ENCODE data around the gene PRKCA. TPM values are rescaled to one million over a fixed set of nuclear protein-coding genes. Genes with fewer than 3 reads are reported as not detected.
A peak's percentile ranks its signal among the peaks of the same experiment; 100 is the strongest.
"Not testable (repeated sequence)": the region's sequence is repeated elsewhere in the genome, so short reads cannot be mapped to it uniquely, and the experiment has no call there.

PRKCA gene
- total RNA-seq, 6 experiments from 2014 or later: 81.2 to 106 (median 92.9) TPM

DNA sequence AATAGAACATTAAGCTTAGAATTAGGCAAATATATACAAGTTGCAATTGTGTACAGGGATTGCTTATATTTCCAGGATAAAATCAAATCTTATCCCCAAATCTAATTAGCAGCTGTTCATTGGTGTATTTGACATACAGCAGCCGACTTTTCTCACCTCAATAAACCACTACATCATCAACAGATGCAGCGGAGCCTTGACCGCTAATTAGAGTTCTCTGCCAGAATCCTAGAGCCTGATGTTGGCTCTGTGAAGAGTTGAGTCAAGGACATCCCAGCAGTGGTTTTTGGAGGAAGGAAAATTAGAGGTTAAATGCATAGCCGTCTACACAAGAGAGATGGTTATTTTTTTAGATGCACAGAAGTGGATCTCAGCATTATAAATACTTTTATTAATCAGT, 310.6 kb downstream of the PRKCA start:
- H3K36me3 Mint-ChIP-seq (ENCODE audit: low read depth): peaks cover 45% of the 10 kb centered on the region
- no peak overlapping the region for H3K4me3 Mint-ChIP-seq
- H3K27ac Mint-ChIP-seq: no peak overlapping the region
- H3K4me1 Mint-ChIP-seq (ENCODE audit: low read depth): peaks cover 22% of the 10 kb centered on the region
- peaks cover 4% of the 10 kb centered on the region for H3K27me3 Mint-ChIP-seq (ENCODE audit: insufficient read depth)
- TF ChIP-seq, protein P1, sequence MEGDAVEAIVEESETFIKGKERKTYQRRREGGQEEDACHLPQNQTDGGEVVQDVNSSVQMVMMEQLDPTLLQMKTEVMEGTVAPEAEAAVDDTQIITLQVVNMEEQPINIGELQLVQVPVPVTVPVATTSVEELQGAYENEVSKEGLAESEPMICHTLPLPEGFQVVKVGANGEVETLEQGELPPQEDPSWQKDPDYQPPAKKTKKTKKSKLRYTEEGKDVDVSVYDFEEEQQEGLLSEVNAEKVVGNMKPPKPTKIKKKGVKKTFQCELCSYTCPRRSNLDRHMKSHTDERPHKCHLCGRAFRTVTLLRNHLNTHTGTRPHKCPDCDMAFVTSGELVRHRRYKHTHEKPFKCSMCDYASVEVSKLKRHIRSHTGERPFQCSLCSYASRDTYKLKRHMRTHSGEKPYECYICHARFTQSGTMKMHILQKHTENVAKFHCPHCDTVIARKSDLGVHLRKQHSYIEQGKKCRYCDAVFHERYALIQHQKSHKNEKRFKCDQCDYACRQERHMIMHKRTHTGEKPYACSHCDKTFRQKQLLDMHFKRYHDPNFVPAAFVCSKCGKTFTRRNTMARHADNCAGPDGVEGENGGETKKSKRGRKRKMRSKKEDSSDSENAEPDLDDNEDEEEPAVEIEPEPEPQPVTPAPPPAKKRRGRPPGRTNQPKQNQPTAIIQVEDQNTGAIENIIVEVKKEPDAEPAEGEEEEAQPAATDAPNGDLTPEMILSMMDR (IDR thresholded peaks at IDR 0.05): no peak
- H3K9me3 Mint-ChIP-seq: peaks cover 16% of the 10 kb centered on the region
- DNase-seq: no peak

DNA sequence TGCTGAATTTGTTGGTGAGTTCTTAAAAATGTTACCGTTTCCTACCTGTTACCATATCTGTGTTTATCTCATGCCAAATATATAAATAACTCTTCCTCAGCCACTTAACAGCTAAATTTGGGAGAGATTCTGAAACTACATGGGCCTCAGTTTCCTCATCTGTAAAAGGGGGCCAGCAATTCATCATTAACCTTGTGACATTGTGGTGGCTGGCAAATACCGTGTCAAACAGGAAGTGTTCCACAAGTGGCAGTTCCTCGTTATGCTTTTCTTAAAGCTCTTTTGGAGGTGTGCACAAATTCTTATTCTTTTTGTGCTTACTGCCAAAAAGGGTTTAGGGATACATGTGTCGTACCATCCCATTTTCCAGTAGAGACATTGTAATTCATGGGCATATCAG, 312.1 kb downstream of the PRKCA start:
- no peak overlapping the region for H3K4me3 Mint-ChIP-seq
- TF ChIP-seq, protein P1 (IDR thresholded peaks at IDR 0.05): no peak
- peaks cover 16% of the 10 kb centered on the region for H3K9me3 Mint-ChIP-seq

DNA sequence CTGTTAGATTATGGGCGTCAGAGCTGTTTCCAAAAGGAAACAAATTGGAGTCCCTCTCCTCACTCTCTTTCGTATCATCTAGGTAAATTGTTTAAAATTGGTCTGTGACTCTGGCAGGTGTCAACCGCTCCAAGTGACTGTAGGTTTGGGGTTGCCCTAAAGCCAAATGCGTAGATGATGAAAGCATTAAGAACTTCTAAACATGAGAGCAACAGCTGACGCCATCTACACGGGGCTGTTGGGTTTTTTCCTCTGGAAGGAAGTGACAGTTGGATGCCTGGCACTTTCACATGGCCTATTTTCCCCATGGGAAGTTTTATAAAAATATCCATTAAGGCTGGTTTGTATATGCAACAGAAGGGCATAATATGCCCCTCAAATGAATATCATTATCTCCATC, 316.8 kb downstream of the PRKCA start:
- peaks cover 54% of the 10 kb centered on the region for H3K4me1 Mint-ChIP-seq (ENCODE audit: low read depth)
- DNase-seq: no peak
- H3K36me3 Mint-ChIP-seq (ENCODE audit: low read depth): peaks cover 17% of the 10 kb centered on the region
- H3K4me3 Mint-ChIP-seq: no peak overlapping the region
- peaks cover 1% of the 10 kb centered on the region for H3K27me3 Mint-ChIP-seq (ENCODE audit: insufficient read depth)
- TF ChIP-seq, protein P1 (IDR thresholded peaks at IDR 0.05): no peak
- H3K9me3 Mint-ChIP-seq: no peaks in the 10 kb centered on the region; the same call in 1 of the 2 replicates
- H3K27ac Mint-ChIP-seq: no peak overlapping the region

More for the DNA sequence above, 312.1 kb downstream of the PRKCA start:
- Mint-ChIP-seq H3K27ac (no peak overlapping the region), H3K4me1 (ENCODE audit: low read depth) (peaks cover 22% of the 10 kb centered on the region), H3K27me3 (ENCODE audit: insufficient read depth) (peaks cover 4% of the 10 kb centered on the region), H3K36me3 (ENCODE audit: low read depth) (peaks cover 30% of the 10 kb centered on the region)
- DNase-seq: no peak

DNA sequence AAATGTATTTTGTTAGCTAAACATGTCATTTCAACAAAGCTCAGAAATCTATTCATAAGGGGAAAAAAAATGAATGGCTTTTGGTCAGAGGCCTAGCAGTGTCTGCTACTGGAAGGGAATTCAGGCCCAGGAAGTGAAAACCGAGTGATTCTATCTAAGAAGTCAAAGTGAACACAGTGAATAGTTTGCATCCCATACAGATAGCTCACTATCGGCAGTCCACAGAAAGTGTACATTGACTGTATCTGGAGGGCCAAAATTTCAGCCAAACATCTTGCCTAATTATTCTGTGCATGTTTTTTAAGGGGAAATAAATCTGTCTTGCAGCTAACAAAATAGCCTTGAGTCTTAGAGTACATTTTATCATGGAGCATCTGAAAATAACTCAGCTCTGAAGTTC, 318.1 kb downstream of the PRKCA start:
- Mint-ChIP-seq H3K4me1 (ENCODE audit: low read depth) (peaks cover 49% of the 10 kb centered on the region), H3K27ac (peak overlapping the region; percentile 65), H3K36me3 (ENCODE audit: low read depth) (peaks cover 17% of the 10 kb centered on the region), H3K27me3 (ENCODE audit: insufficient read depth) (peaks cover 1% of the 10 kb centered on the region; the same call in 1 of the 2 replicates), H3K9me3 (no peaks in the 10 kb centered on the region; the same call in 1 of the 2 replicates), H3K4me3 (no peak overlapping the region)
- peak; percentile 32 for DNase-seq
- TF ChIP-seq, protein P1 (IDR thresholded peaks at IDR 0.05): no peak

DNA sequence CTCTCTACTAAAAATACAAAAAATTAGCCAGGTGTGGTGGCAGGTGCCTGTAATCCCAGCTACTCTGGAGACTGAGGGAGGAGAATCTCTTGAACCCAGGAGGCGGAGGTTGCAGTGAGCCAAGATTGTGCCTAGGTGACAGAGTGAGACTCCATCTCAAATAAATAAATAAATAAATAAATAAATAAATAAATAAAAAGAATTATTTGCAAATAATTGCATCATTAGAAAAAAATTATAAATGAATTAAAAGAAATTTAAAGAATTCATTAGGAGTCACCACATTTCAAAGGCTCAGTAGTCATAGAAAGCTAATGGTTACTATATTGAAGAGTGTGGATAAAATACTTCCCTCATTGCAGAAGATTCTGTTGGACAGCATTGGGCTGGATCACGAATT, 322.2 kb downstream of the PRKCA start:
- peaks cover 62% of the 10 kb centered on the region for H3K4me1 Mint-ChIP-seq (ENCODE audit: low read depth)
- not testable (repeated sequence) for H3K9me3 Mint-ChIP-seq; H3K4me3 Mint-ChIP-seq; H3K27ac Mint-ChIP-seq; H3K36me3 Mint-ChIP-seq (ENCODE audit: low read depth); H3K27me3 Mint-ChIP-seq (ENCODE audit: insufficient read depth); DNase-seq

DNA sequence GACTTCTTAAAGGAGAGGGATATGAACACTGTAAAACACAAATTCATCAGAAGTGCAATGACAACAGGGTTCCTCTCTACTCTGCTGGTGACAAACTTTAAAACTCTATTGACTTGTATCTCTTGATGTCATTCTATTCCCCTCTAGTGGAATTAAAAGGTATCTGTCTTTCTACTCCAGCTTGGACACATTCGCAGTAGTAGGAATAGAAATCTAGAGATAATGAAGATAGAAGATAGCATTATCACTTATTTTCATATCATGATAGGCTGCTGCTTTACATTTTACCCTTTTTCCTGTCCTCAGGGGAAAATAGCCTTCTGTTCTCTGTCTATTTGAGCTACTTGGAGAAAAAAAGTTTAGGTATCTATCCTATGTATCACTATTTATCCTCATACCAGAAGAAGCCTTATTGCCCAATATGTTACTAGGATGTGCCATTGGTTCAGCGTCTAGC, 322.9 kb downstream of the PRKCA start:
- H3K27me3 Mint-ChIP-seq (ENCODE audit: insufficient read depth): peaks cover 1% of the 10 kb centered on the region; the same call in 1 of the 2 replicates
- peak; percentile 35 for DNase-seq

More for the DNA sequence above, 322.9 kb downstream of the PRKCA start:
- Mint-ChIP-seq H3K36me3 (ENCODE audit: low read depth) (peaks cover 9% of the 10 kb centered on the region), H3K4me1 (ENCODE audit: low read depth) (peaks cover 55% of the 10 kb centered on the region), H3K4me3 (no peak overlapping the region), H3K9me3 (no peaks in the 10 kb centered on the region), H3K27ac (no peak overlapping the region)
- TF ChIP-seq, protein P1 (IDR thresholded peaks at IDR 0.05): peak; percentile 76

Measured in HFFc6 (cell line).